Inferior parietal cortex (tissue), 1 donor: Measurements from ENCODE around the gene IFNAR1.
"Not testable (repeated sequence)": the region's sequence is repeated elsewhere in the genome, so short reads cannot be mapped to it uniquely, and the experiment has no call there.

Experiments used
- DNase-seq: peaks from one replicate; pipeline ENCODE4 v3.0.0-alpha.2; 2016; ENCODE audit errors: extremely low spot score

IFNAR1 gene

DNA sequence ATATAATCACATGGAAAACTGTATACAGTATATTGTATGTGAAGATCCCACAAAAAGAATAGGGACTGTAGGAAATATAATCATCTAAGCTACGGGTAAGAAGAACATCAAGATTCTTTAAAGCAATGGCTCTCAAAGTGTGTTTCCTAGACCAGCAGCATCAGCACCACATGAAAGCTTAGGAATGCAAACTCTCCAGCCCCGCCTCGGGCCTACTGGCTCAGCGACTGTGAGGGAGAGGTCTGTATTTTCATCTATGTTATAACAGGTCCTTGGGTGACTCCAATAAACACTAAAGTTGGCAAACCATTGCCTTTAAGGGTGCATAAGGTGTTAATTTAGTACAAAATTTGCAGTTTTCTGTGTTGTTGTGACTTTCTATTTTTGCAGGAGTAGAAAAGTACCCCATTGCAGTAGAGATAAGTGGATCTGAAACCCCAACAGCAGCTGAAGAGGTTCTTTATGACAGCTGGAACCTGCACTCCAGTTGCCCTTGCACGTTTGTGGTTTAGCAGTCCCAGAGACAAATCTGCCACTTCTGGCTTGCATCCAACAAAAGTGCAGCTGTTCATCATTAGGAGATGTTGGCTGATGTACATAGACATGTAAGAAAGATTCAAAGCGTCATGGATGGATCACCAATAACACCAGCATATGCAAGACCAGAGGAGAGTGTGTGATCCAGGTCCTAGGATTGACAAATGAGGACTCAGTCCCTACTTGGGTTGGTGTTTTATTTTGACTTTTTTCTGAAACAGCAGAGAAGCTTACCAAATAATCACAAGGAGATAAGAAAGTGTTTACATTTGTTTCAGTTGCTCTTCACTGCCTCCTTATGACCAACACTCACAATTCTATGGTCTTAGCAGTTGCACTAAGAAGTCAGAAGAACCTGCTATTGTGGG is 15.9 kb upstream of the IFNAR1 start:
- DNase-seq = no peak

DNA sequence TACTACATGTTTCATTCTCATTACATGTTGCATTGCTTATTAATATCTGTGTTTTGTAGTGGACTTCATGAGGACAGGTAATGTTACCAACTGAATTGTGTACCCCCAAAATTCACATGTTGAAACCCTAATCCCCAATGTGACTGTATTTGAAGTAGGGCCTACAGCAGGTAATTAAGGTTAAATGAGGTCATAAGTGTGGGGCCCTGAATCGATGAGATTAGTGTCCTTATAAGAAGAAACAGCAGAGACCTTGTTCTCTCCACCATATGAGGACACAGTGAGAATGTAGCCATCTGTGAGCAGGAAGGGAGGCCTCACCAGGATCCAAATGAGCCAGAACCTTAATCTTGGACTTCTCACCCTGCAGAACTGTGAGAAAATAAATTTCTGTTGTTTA is 15.0 kb upstream of the IFNAR1 start:
- DNase-seq = no peak

DNA sequence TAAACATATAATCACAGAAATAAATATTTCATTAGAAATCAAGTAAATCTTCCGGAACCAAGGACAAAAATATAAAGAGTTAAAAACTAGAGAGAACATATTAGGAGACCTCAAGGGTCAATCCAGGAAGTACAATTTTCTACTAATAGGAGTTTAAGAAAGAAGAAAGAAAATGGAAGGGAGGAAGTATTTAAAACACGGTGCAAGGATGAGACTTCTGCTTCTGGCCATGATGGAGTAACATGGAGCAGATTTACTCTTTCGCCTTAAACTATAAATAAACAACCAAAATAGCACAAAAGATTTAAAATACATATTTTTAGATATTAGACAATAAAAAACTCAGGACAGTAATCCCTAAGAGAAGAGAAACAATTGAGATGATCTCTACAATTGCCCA is 12.6 kb upstream of the IFNAR1 start:
- no peak for DNase-seq

DNA sequence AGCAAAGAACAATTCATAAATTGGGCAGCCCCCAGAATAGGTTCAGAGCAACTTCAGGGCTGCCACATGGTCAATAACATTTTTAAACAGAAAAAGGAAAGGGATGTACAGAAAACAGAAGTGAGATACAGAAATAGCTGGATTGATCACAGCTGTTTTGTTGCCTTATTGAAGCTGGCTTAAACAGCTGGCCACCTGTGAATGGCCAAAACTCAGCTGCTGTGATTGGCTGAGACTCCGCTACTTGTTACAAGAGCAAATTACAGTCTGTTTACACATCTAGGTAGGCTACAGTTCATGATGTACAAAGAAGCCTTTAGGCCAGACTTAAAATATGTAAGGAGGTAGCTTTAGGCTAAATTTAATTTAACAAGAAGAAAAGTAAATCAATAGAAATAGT is 11.6 kb upstream of the IFNAR1 start:
- DNase-seq = no peak

DNA sequence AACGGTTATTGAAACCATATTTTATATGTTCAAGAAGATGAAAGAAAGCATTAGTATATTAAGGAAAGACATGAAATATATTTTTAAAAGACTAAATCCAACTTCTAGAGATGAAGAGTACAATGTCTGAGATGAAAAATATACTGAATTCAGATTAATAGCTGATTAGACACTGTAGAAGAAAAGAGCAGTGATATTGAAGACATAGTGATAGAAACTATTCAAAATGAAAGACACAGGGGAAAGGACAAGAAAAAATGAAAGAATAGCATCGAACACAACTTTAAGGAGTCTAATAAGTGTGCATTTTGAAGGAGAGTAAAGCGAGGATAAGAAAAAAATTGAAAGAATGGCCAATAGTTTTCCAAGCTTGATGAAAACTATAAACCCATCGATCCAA is 11.2 kb upstream of the IFNAR1 start:
- DNase-seq = no peak

DNA sequence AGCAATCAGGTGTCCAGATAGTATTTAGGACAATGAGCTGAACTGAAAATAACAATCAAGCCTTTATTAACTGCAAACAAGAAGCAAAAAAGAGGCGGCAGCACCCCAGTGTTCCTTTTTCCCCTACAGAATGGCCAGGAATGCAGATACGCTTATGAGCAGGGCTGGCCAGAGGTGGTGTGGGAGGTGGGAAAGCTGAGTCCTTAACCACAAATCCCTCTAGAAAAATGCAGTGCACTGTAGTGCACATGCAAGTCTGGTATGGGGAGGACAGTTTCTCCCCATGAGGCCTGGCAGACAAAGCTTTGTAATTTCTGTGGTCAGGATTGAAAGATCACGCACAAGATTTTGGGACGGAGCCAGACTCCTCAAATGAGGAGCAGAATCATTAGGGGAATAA is 10.7 kb upstream of the IFNAR1 start:
- no peak for DNase-seq

DNA sequence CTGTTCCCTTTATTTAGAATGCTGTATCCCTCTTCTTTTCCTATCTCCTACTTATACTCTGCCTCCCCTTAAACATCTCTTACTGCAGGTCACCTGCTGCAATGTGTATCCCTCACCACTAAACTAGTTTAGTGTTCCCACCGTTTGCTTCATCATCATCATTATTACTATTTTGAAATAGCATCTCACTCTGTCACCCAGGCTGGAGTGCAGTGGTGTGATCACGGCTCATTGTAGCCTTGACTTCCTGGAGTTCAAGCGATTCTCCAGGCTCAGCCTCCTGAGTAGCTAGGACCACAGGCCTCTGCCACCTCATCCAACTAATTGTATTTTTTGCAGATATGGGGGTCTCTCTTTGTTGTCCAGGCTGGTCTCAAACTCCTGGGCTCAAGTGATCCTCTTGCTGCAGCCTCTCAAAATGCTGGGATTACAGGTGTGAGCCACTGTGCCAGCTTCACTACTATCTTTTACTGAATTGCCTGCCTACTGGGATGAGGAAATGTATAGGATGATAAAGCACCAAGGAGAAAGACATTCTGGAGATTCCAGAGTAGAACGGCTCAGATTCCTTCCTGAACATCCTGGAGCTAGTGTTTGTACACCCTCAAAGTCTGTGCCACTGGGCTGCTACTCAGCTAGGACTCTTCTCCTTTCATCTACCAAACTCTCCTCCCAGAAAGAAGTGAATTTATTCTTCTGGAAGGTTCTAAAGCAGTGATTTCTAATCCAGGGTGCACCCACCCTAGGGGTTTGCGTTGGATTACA is 8.6 kb upstream of the IFNAR1 start:
- no peak for DNase-seq

DNA sequence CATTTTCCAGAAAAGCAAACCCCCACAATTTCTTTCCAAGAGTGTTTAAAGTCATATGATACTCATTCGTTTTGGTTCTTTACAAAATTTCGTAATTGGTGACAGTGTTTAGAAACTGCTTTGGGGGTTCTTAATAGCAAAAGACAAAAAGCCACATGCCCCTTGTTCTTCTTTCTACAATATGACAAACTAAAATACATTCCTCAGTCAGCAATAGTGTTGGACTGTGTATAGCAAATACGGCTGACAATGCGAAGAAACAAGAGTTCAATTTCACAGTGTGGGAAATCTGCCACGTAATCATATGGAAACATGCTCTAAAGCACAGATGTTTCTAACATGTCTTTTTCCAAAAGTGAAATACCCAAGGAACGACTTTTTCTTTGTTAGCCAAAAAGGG is 7.6 kb upstream of the IFNAR1 start:
- DNase-seq = peak; percentile 9

DNA sequence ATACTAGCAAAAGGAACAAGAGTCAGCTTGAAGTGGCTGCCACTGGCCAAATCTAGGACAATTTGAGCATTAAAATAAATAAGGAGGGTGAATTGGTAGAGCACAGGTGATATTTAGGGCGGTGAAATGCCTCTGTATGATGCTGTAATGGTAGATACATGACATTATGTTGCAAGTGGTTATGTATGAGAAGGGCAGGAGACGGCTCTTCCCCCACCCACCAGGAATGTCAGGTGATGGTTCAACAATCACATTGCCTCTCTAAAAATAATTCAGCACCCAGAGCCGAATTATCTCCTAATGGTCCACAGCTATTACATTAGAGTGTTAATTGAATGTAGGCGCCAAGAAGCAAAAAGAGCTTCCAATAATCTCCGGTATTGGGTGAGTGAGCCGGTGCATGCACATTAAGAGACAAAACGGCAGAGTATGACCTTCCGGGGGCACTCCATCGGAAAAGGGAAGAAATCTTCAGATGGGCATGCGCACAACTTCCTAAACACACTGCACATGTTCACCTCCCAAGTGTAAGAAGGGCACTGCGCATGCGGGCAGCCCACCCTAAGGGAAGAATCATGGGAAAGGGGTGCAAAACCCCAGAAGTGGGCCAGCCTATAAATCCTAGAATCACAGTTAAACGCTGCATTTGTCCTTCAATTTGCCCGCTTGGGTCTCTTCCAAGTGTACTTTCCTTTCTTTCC is 6.8 kb upstream of the IFNAR1 start:
- DNase-seq = no peak

DNA sequence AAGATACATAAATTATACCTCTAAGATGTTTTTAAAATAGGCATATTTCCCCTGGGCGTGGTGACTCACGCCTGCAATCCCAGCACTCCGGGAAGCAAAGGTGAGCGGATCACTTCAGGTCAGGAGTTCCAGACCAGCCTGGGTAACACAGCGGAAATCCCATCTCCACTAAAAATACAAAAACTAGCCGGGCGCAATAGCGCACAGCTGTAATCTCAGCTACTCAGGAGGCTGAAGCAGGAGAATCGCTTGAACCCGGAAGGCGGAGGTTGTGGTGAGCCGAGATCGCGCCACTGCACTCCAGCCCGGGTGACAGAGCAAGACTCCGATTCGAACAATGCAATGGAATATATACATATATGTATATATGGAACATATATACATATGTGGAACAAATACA is 3.8 kb upstream of the IFNAR1 start:
- not testable (repeated sequence) for DNase-seq

DNA sequence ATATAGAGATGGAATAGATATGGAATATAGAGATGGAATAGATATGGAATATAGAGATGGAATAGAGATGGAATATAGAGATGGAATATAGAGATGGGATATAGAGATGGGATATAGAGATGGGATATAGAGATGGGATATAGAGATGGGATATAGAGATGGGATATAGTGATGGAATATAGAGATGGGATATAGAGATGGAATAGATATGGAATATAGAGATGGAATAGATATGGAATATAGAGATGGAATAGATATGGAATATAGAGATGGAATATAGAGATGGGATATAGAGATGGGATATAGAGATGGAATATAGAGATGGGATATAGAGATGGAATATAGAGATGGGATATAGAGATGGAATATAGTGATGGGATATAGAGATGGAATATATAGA is 1.2 kb upstream of the IFNAR1 start:
- DNase-seq = not testable (repeated sequence)

DNA sequence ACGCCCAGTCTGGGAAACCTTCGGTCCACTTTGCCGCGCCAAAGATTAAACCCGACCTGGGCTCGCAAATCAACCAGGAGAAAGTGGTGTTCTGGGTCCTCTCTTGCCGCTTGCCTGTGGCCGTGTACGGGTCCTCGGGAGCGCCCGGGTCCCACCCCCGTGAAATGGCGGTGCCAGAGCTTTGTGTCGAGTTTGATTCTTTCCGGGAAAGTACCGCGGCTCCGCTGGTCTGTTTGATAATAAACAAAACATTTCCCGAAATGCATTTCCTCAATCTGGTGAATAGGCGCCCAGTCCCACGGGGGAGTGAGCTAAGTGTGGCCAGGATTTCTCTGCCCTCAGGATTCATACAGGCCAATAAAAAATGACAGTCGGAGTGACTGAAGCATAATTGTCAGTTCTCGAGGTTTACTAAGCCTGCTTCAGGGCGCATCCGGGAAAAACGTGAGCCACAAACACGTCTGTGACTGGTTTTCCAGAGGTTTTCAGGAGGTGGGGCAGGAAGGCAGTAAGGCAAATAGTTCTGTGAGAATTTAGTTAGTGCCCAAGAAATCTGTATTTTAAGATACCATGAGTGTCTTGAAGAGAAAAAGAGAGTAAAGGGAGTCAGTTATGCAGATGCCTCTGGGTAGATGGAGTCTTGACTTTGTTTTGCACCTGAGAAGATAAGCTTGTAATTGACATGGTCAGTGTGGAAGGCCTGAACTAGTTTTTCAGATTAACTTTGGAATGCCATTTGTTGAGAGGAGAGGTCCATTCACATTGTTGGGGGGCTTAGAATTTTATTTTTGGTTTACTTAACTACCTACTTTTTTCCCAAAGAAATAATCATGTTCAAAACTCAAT is 675 bp downstream of the IFNAR1 start:
- peak; percentile 59 for DNase-seq

DNA sequence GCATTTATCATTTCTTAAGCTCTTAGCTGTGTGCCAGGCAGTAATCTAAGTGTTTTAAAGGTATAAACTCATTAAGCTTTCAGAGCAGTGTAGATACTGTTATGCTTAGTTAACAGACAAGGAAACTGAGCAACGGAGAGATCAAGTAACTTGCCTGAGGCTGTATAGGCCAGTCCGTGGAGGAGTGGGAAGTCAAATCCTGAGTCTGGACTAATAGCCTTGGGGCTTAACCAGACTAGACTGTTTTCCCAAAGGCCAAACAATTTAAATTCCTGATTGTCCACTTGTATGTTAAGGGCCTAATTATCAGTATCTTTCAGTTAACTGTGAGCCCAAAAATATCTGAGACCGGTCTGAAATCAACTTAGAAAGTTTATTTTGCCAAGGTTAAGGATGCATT is 2.6 kb downstream of the IFNAR1 start:
- DNase-seq = no peak

DNA sequence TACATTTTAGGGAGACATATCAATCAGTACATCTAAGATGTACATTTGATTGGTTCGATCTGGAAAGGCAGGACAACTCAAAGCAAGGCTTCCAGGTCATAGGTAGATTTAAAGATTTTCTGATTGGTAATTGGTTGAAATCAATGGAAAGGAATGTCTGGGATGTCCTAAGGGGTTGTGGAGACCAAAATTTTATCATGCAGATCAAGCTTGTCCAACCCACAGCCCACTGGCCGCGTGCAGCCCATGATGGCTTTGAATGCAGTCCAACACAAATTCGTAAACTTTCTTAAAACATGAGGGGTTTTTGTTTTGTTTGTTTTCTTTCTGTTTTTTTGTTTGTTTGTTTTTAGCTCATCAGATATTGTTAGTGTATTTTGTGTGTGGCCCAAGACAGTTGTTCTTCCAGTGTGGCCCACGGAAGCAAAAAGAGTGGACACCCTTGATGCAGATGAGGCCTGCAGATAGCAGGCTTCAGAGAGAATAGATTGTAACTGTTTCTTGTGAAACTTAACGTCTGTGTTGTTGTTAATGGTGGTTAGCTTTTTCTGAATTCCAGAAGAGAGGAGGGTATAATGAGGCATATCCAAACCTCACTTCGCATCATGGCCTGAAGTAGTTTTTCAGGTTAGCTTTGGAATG is 3.1 kb downstream of the IFNAR1 start:
- no peak for DNase-seq

DNA sequence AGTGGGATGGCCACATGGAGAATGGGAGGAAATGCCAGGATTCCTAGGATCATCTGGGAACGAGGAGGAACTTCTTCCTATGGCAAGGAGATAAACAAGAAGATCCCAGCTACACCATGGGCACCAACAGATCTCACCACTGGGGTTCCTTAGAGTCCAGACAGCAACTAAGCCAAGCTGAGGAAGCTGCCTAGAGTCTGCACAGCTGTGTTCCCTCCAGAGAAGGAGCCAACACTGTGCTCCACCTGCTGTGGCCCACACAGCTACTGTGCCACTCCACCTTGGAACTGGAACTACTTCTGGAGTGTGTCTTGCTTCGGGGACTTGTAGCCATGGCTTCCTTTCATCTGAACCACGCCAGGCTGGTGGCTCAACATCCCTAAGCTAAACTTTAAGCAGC is 6.0 kb downstream of the IFNAR1 start:
- DNase-seq = no peak

DNA sequence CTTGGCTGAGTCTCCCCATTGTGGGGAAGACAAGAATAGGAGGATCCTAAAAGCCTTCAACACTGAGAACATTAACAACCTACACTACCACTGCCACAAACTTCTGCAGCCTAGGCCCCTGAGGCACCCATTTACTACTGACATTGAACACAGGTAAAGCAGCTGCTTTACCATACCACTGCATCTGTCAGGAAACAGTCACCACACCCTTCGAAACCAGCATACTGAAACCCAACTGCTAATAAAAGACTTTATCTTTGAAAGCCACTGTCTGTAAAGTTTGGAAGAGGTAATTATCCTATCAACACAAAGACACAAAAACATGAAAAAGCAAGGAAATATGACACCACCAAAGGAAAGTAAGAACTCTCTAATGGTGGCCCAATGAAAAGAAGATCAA is 7.4 kb downstream of the IFNAR1 start:
- no peak for DNase-seq

DNA sequence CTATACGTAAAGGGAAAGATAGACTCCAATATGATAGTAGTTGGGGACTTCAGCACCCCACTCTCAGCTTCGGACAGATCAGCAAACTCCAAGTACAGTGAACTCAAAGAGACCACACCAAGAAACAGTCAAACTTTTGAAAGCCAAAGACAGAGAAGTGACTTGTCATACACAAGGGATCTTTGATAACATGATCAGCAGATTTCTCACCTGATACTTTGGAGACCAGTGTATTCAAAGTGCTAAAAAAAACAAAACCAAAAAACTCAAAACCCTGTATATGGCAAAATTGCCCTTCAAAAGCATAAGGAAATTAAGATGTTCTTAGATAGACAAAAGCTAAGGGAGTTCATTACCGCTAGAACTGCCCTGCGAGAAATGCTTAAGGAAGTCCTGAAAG is 9.4 kb downstream of the IFNAR1 start:
- no peak for DNase-seq

DNA sequence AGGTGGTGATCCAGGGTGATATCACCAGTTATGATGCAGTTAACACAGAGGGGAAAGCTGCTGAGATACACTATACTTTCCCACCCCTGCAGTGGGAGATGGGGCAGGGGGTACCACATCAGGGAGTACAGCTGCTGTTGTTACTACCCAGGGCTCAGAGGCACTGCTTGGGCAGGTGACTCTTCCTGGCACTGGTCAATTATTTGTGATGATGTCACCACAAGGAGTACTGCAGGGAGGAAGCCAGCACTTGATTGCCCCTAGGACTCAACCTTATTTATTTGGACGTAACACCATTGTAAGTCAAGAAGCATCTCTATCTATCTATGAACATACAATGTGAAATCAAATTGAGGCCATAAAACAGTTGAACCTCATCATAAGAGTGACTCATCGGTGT is 10.1 kb downstream of the IFNAR1 start:
- DNase-seq = no peak

DNA sequence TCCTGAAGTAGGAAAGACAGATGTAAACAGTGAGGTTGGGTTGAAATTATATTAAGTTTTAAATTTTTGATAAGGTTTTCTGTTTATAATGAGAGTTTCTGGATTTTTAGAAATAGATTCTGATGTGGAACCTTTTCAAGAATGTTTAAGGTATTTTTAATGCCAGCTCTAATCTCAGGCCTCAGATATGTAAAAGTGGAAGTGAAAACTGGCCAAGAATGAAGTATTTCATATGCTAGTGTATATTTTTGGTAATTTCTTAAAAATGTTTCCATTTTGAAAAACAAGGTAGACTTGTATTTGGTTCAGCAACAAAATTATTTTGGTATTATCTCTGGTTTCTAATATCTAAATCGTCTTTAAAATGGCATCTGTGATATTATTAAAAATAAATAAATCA is 14.4 kb downstream of the IFNAR1 start:
- no peak for DNase-seq

DNA sequence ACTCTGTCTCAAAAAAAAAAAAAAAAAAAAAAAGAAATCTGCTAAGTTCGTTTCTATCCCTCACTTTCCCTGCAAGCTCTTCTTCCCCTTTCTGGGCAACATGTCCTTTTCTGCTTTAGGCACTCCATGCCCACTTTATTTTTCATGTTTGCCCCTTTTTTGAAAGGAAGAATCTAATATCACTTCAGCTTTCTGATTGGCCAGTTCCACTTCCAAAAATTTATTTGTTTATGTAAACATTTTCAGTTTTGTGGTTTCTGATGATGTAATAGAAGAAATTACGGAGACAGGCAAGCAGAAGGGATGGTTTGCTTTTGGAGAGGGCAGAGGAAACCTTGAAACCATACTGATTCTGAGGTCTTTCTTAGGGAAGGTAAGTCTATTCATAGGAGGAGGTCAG is 15.1 kb downstream of the IFNAR1 start:
- DNase-seq = no peak

DNA sequence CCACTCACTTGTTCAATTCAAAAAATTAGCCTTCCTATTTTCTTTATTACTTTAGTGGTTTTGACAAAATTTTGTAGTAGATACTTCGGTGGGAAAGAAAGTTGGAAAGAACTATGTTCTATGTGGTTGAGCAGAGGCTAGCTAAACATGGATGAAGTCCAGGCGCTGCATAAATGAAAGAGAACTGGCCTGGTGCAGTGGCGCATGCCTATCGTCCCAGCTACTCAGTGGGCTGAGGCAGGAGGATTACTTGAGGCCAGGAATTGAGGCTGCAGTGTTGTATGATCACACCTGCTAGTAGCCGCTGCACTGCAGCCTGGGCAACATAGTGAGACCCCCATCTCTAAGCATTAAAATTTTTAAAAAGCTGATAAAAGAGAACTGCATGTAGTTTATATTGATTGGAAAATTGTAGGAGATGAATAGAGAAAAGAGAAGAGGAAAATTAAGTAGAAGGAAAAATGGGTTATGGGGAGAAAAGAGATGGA is 21.0 kb downstream of the IFNAR1 start:
- no peak for DNase-seq
